ENCODE measurements around the gene TFF3. TPM values are rescaled to one million over a fixed set of nuclear protein-coding genes. Genes with fewer than 3 reads are reported as not detected.

TFF3 gene
- total RNA-seq, 2 donors from 2014 or later = not detected

GRCh38 chr21:42330380-42331371, 15.5 kb upstream of the TFF3 start:
- DNase-seq (no peak), ATAC-seq (replicated peaks in 1 of 2) (no peak)
- Mint-ChIP-seq H3K27ac (no peak overlapping the region), H3K27me3 (ENCODE audit: low read depth) (no peaks in the 10 kb centered on the region), H3K9me3 (peaks cover 7% of the 10 kb centered on the region in 2 donors), H3K4me1 (ENCODE audit: low read depth) (no peaks in the 10 kb centered on the region), H3K4me3 (no peak overlapping the region), H3K36me3 (ENCODE audit: insufficient read depth in 2 of 2) (peaks cover 6 to 8% of the 10 kb centered on the region in 2 donors)

- DNase-seq (no peak), ATAC-seq (replicated peaks in 1 of 2) (no peak)
- Mint-ChIP-seq H3K27me3 (ENCODE audit: low read depth) (peaks cover 6% of the 10 kb centered on the region), H3K9me3 (no peaks in the 10 kb centered on the region), H3K27ac (no peak overlapping the region), H3K4me3 (no peak overlapping the region), H3K36me3 (ENCODE audit: insufficient read depth in 2 of 2) (no peaks in the 10 kb centered on the region), H3K4me1 (ENCODE audit: low read depth) (no peaks in the 10 kb centered on the region)
Observed at GRCh38 chr21:42324896-42325295, 9.7 kb upstream of the TFF3 start.

GRCh38 chr21:42321845-42322244, 6.6 kb upstream of the TFF3 start:
- DNase-seq (no peak), ATAC-seq (replicated peaks in 1 of 2) (no peak)
- Mint-ChIP-seq H3K27ac (no peak overlapping the region), H3K4me3 (no peak overlapping the region), H3K4me1 (ENCODE audit: low read depth) (peaks cover 5% of the 10 kb centered on the region), H3K27me3 (ENCODE audit: low read depth) (peaks cover 6% of the 10 kb centered on the region), H3K36me3 (ENCODE audit: insufficient read depth in 2 of 2) (no peaks in the 10 kb centered on the region), H3K9me3 (no peaks in the 10 kb centered on the region)

GRCh38 chr21:42321231-42321630, 6.0 kb upstream of the TFF3 start:
- no peak for DNase-seq
- Mint-ChIP-seq H3K9me3 (no peaks in the 10 kb centered on the region), H3K4me1 (ENCODE audit: low read depth) (peaks cover 5% of the 10 kb centered on the region), H3K27me3 (ENCODE audit: low read depth) (peaks cover 6% of the 10 kb centered on the region), H3K36me3 (ENCODE audit: insufficient read depth in 2 of 2) (no peaks in the 10 kb centered on the region), H3K27ac (no peak overlapping the region), H3K4me3 (no peak overlapping the region)
- ATAC-seq (replicated peaks in 1 of 2) = no peak

GRCh38 chr21:42320791-42321190, 5.6 kb upstream of the TFF3 start:
- peaks cover 5% of the 10 kb centered on the region for H3K4me1 Mint-ChIP-seq (ENCODE audit: low read depth)
- peaks cover 6% of the 10 kb centered on the region for H3K27me3 Mint-ChIP-seq (ENCODE audit: low read depth)
- no peaks in the 10 kb centered on the region for H3K36me3 Mint-ChIP-seq (ENCODE audit: insufficient read depth in 2 of 2)
- H3K4me3 Mint-ChIP-seq = no peak overlapping the region
- DNase-seq (no peak), ATAC-seq (replicated peaks in 1 of 2) (no peak)
- H3K27ac Mint-ChIP-seq = no peak overlapping the region
- H3K9me3 Mint-ChIP-seq = no peaks in the 10 kb centered on the region

- H3K4me3 Mint-ChIP-seq = no peak overlapping the region
- H3K4me1 Mint-ChIP-seq (ENCODE audit: low read depth) = peaks cover 5% of the 10 kb centered on the region
- no peak overlapping the region for H3K27ac Mint-ChIP-seq
- DNase-seq (no peak), ATAC-seq (replicated peaks in 1 of 2) (no peak)
- no peaks in the 10 kb centered on the region for H3K36me3 Mint-ChIP-seq (ENCODE audit: insufficient read depth in 2 of 2)
- no peaks in the 10 kb centered on the region for H3K9me3 Mint-ChIP-seq
- H3K27me3 Mint-ChIP-seq (ENCODE audit: low read depth) = peaks cover 3% of the 10 kb centered on the region
Observed at GRCh38 chr21:42319851-42320572, 4.8 kb upstream of the TFF3 start.

- ATAC-seq (replicated peaks in 1 of 2) = peak; percentile 15 to 59
- no peak for DNase-seq
- Mint-ChIP-seq H3K9me3 (no peaks in the 10 kb centered on the region), H3K27me3 (ENCODE audit: low read depth) (no peaks in the 10 kb centered on the region), H3K27ac (no peak overlapping the region), H3K4me1 (ENCODE audit: low read depth) (peaks cover 5% of the 10 kb centered on the region), H3K36me3 (ENCODE audit: insufficient read depth in 2 of 2) (no peaks in the 10 kb centered on the region), H3K4me3 (no peak overlapping the region)
Observed at GRCh38 chr21:42319376-42319775, 4.2 kb upstream of the TFF3 start.

- H3K27me3 Mint-ChIP-seq (ENCODE audit: low read depth) = no peaks in the 10 kb centered on the region
- no peak for ATAC-seq (replicated peaks in 1 of 2)
- H3K4me3 Mint-ChIP-seq = no peak overlapping the region
- peaks cover 5% of the 10 kb centered on the region for H3K4me1 Mint-ChIP-seq (ENCODE audit: low read depth)
- no peak overlapping the region for H3K27ac Mint-ChIP-seq
- no peak for DNase-seq
- no peaks in the 10 kb centered on the region for H3K9me3 Mint-ChIP-seq
- H3K36me3 Mint-ChIP-seq (ENCODE audit: insufficient read depth in 2 of 2) = no peaks in the 10 kb centered on the region
Observed at GRCh38 chr21:42317826-42318746, 2.9 kb upstream of the TFF3 start.

- Mint-ChIP-seq H3K27me3 (ENCODE audit: low read depth) (no peaks in the 10 kb centered on the region), H3K36me3 (ENCODE audit: insufficient read depth in 2 of 2) (no peaks in the 10 kb centered on the region), H3K4me1 (ENCODE audit: low read depth) (peaks cover 5% of the 10 kb centered on the region), H3K9me3 (no peaks in the 10 kb centered on the region), H3K4me3 (no peak overlapping the region), H3K27ac (no peak overlapping the region)
- DNase-seq (no peak), ATAC-seq (replicated peaks in 1 of 2) (no peak)
Observed at GRCh38 chr21:42317341-42317741, 2.1 kb upstream of the TFF3 start.

GRCh38 chr21:42316891-42317290, 1.7 kb upstream of the TFF3 start:
- no peak overlapping the region for H3K27ac Mint-ChIP-seq
- DNase-seq = no peak

GRCh38 chr21:42314616-42315295, 453 bp downstream of the TFF3 start:
- DNase-seq (no peak), ATAC-seq (replicated peaks in 1 of 2) (no peak)
- Mint-ChIP-seq H3K9me3 (no peaks in the 10 kb centered on the region), H3K4me3 (no peak overlapping the region), H3K36me3 (ENCODE audit: insufficient read depth in 2 of 2) (no peaks in the 10 kb centered on the region), H3K27me3 (ENCODE audit: low read depth) (no peaks in the 10 kb centered on the region), H3K27ac (no peak overlapping the region), H3K4me1 (ENCODE audit: low read depth) (peaks cover 14% of the 10 kb centered on the region)

More at GRCh38 chr21:42316891-42317290, 1.7 kb upstream of the TFF3 start:
- no peak for ATAC-seq (replicated peaks in 1 of 2)
- Mint-ChIP-seq H3K36me3 (ENCODE audit: insufficient read depth in 2 of 2) (no peaks in the 10 kb centered on the region), H3K4me3 (no peak overlapping the region), H3K4me1 (ENCODE audit: low read depth) (peaks cover 5% of the 10 kb centered on the region), H3K27me3 (ENCODE audit: low read depth) (no peaks in the 10 kb centered on the region), H3K9me3 (no peaks in the 10 kb centered on the region)

- no peaks in the 10 kb centered on the region for H3K36me3 Mint-ChIP-seq (ENCODE audit: insufficient read depth in 2 of 2)
- ATAC-seq (replicated peaks in 1 of 2) = no peak
- no peak overlapping the region for H3K4me3 Mint-ChIP-seq
- no peaks in the 10 kb centered on the region for H3K27me3 Mint-ChIP-seq (ENCODE audit: low read depth)
- H3K9me3 Mint-ChIP-seq = no peaks in the 10 kb centered on the region
- no peak overlapping the region for H3K27ac Mint-ChIP-seq
- H3K4me1 Mint-ChIP-seq (ENCODE audit: low read depth) = peaks cover 15% of the 10 kb centered on the region
- DNase-seq = no peak
Observed at GRCh38 chr21:42313501-42313969, 1.7 kb downstream of the TFF3 start.

Data from activated T-cell treated with anti-CD3 and anti-CD28 coated beads, Interleukin-2, amount 50 U/mL, for 72 hours (primary cell).